ENCODE results near the gene TASL.
"Not testable (repeated sequence)": the region's sequence is repeated elsewhere in the genome, so short reads cannot be mapped to it uniquely, and the experiment has no call there.

The TASL gene

GRCh38 chrX:30577362-30577991, at the start of gene TASL:
TASL (minus strand) TSS chrX:30577766; CDS start chrX:30560355, 17,411 bp downstream.
- DNase-seq, result no peak

GRCh38 chrX:30626402-30626801, 48.8 kb upstream of the TASL start:
- no peak for DNase-seq

- DNase-seq, result no peak
These were observed 44.8 kb upstream of the TASL start for GRCh38 chrX:30622361-30622760.

GRCh38 chrX:30620980-30621618, 43.5 kb upstream of the TASL start:
- DNase-seq, result no peak

- DNase-seq, result no peak
These were observed 42.6 kb upstream of the TASL start for GRCh38 chrX:30620125-30620524.

- DNase-seq, result peak; percentile 17
These were observed 40.7 kb upstream of the TASL start for GRCh38 chrX:30618160-30618765.

GRCh38 chrX:30615229-30615628, 37.7 kb upstream of the TASL start:
- no peak for DNase-seq

- no peak for DNase-seq
These were observed 36.2 kb upstream of the TASL start for GRCh38 chrX:30613721-30614120.

GRCh38 chrX:30612250-30612655, 34.7 kb upstream of the TASL start:
- no peak for DNase-seq

- DNase-seq, result no peak
These were observed 32.5 kb upstream of the TASL start for GRCh38 chrX:30610026-30610425.

GRCh38 chrX:30607155-30607554, 29.6 kb upstream of the TASL start:
- no peak for DNase-seq

- not testable (repeated sequence) for DNase-seq
These were observed 23.0 kb upstream of the TASL start for GRCh38 chrX:30600269-30601176.

- DNase-seq, result no peak
These were observed 19.8 kb upstream of the TASL start for GRCh38 chrX:30597216-30598012.

- DNase-seq, result no peak
These were observed 16.1 kb upstream of the TASL start for GRCh38 chrX:30593440-30594200.

- DNase-seq, result no peak
These were observed 15.3 kb upstream of the TASL start for GRCh38 chrX:30592831-30593230.

GRCh38 chrX:30590368-30590767, 12.8 kb upstream of the TASL start:
- no peak for DNase-seq

GRCh38 chrX:30589146-30589888, 11.8 kb upstream of the TASL start:
- DNase-seq, result no peak

GRCh38 chrX:30586516-30586915, 8.9 kb upstream of the TASL start:
- no peak for DNase-seq

- no peak for DNase-seq
These were observed 5.1 kb upstream of the TASL start for GRCh38 chrX:30582664-30583063.

GRCh38 chrX:30580641-30581040, 3.1 kb upstream of the TASL start:
- no peak for DNase-seq

- no peak for DNase-seq
These were observed 685 bp downstream of the TASL start for GRCh38 chrX:30576881-30577280.
